HG02938 (cell line): ENCODE measurements around the gene FOLR3.
"Not testable (repeated sequence)": the region's sequence is repeated elsewhere in the genome, so short reads cannot be mapped to it uniquely, and the experiment has no call there.

Experiments
- ATAC-seq: cut with Tn5 transposase; IDR thresholded peaks from one replicate; pipeline ENCODE4 v1.9.1; 2021; ENCODE audit warnings: mild to moderate bottlenecking, moderate library complexity; ENCODE audit not compliant: unreplicated experiment

FOLR3 gene

GRCh38 chr11:72123117-72123653 is 12.3 kb upstream of the FOLR3 start:
- ATAC-seq, result no peak

- ATAC-seq, result no peak
These were observed 11.5 kb upstream of the FOLR3 start for GRCh38 chr11:72124046-72124445.

- ATAC-seq, result no peak
These were observed 9.6 kb upstream of the FOLR3 start for GRCh38 chr11:72125956-72126355.

GRCh38 chr11:72127923-72128322 is 7.6 kb upstream of the FOLR3 start:
- ATAC-seq, result no peak

GRCh38 chr11:72129381-72129780 is 6.1 kb upstream of the FOLR3 start:
- ATAC-seq, result no peak

GRCh38 chr11:72132646-72133045 is 2.9 kb upstream of the FOLR3 start:
- ATAC-seq, result no peak

- ATAC-seq, result no peak
These were observed 562 bp downstream of the FOLR3 start for GRCh38 chr11:72135891-72136683.

- no peak for ATAC-seq
These were observed 1.2 kb downstream of the FOLR3 start for GRCh38 chr11:72136684-72137262.

- no peak for ATAC-seq
These were observed 3.4 kb downstream of the FOLR3 start for GRCh38 chr11:72138821-72139390.

- ATAC-seq, result no peak
These were observed 4.0 kb downstream of the FOLR3 start for GRCh38 chr11:72139500-72139899.

GRCh38 chr11:72140661-72141060 is 5.1 kb downstream of the FOLR3 start:
- ATAC-seq, result no peak

- ATAC-seq, result no peak
These were observed 5.5 kb downstream of the FOLR3 start for GRCh38 chr11:72141066-72141465.

- ATAC-seq, result not testable (repeated sequence)
These were observed 6.6 kb downstream of the FOLR3 start for GRCh38 chr11:72142086-72142485.

GRCh38 chr11:72142543-72142942 is 7.0 kb downstream of the FOLR3 start:
- ATAC-seq, result not testable (repeated sequence)

GRCh38 chr11:72144807-72145565 is 9.5 kb downstream of the FOLR3 start:
- ATAC-seq, result no peak

- no peak for ATAC-seq
These were observed 11.1 kb downstream of the FOLR3 start for GRCh38 chr11:72146625-72147024.

GRCh38 chr11:72150882-72151281 is 15.4 kb downstream of the FOLR3 start:
- ATAC-seq, result no peak

- ATAC-seq, result not testable (repeated sequence)
These were observed 18.3 kb downstream of the FOLR3 start for GRCh38 chr11:72153874-72154273.

- no peak for ATAC-seq
These were observed 19.3 kb downstream of the FOLR3 start for GRCh38 chr11:72154816-72155215.

- no peak for ATAC-seq
These were observed 20.2 kb downstream of the FOLR3 start for GRCh38 chr11:72155751-72156150.

GRCh38 chr11:72157131-72157530 is 21.6 kb downstream of the FOLR3 start:
- no peak for ATAC-seq
